Measurements from ENCODE around the gene ANKRD11. TPM values are rescaled to one million over a fixed set of nuclear protein-coding genes. Genes with fewer than 3 reads are reported as not detected.

The ANKRD11 gene
- total RNA-seq (100 to 1,000 TPM in 1 of 2 donors, 10 to 100 TPM in 1; 98.2 to 123 TPM), polyA plus RNA-seq (ENCODE audit: insufficient read length in 6 of 6) (100 to 1,000 TPM in 2 of 6 donors, 10 to 100 TPM in 4; 90.7 to 120 (median 98.2) TPM)
- long read RNA-seq, donor 1, transcript ANKRD11-219 (1 exons, 2,239 nt) = major isoform, 15 of 27 reads
- long read RNA-seq, donor 1, partial matches to known transcripts = 9 of 27 reads
- long read RNA-seq, donor 1, other reads (novel, unspliced or antisense) = 0 of 27 reads
- long read RNA-seq, donor 2, transcript ANKRD11-219 (1 exons, 2,239 nt) = major isoform, 13 of 36 reads
- long read RNA-seq, donor 2, partial matches to known transcripts = 21 of 36 reads
- long read RNA-seq, donor 2, other reads (novel, unspliced or antisense) = 0 of 36 reads
- long read RNA-seq, donor 3, partial matches to known transcripts = 5 of 9 reads
- long read RNA-seq, donor 3, other reads (novel, unspliced or antisense) = 0 of 9 reads
- long read RNA-seq, donor 4, partial matches to known transcripts = 1 of 4 reads
- long read RNA-seq, donor 4, other reads (novel, unspliced or antisense) = 3 of 4 reads
- long read RNA-seq, donor 5, transcript ANKRD11-219 (1 exons, 2,239 nt) = major isoform, 10 of 45 reads
- long read RNA-seq, donor 5, partial matches to known transcripts = 31 of 45 reads
- long read RNA-seq, donor 5, other reads (novel, unspliced or antisense) = 0 of 45 reads
- long read RNA-seq, donor 6, partial matches to known transcripts = 10 of 15 reads
- long read RNA-seq, donor 6, other reads (novel, unspliced or antisense) = 0 of 15 reads
- long read RNA-seq, donor 7, full-length matches to known transcripts = 2 of 2 reads
- long read RNA-seq, donor 7, partial matches to known transcripts = 0 of 2 reads
- long read RNA-seq, donor 7, other reads (novel, unspliced or antisense) = 0 of 2 reads
- long read RNA-seq, donor 8, transcript ANKRD11-219 (1 exons, 2,239 nt) = major isoform, 7 of 69 reads
- long read RNA-seq, donor 8, partial matches to known transcripts = 59 of 69 reads
- long read RNA-seq, donor 8, other reads (novel, unspliced or antisense) = 0 of 69 reads
- long read RNA-seq, donor 9, partial matches to known transcripts = 0 of 1 reads
- long read RNA-seq, donor 9, other reads (novel, unspliced or antisense) = 0 of 1 reads
- long read RNA-seq, donor 10, partial matches to known transcripts = 1 of 11 reads
- long read RNA-seq, donor 10, other reads (novel, unspliced or antisense) = 10 of 11 reads
- long read RNA-seq, donor 11 = 0 reads
- long read RNA-seq, donor 12, transcript ANKRD11-219 (1 exons, 2,239 nt) = major isoform, 6 of 6,901 reads
- long read RNA-seq, donor 12, partial matches to known transcripts = 2,725 of 6,901 reads
- long read RNA-seq, donor 12, other reads (novel, unspliced or antisense) = 4,170 of 6,901 reads

DNA sequence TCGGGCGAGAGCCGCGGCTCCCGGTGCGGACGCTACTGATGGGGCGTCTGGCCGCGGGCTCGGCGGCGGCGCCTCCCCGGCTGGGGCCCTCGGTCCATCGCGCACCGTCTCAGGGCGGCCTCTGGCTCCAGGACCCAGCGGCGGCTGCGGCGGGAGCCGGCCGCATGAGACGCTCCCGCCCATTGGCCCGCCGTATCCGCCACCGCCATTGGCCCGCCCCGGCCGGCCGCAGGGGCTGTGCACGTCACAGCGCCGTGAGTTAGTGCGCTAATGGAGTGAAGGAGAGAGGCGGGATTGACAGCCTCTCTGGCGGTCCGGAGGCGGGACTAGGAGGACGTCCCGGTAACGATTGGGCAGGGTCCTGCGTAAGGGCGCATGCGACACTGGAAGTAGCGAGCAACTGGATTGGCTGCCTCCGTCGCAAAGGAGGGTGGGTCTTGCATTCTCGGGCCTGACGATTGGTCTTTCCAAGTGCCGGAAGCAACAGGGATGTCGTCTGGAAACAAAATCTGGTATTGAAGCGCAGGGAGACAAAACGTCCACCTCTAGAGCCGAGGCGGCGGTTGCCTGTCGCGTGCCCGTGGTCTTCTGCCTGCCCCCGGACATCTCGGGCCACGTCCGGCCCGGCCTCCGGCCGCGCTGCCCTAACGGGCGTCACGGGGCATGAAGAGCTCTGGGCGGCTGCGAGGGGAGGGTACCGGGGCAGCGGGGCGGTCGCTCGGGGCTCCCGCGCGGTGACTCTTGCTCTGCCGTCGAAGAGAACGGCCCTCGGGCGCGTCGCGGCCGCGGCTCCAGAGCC, at the start of gene ANKRD11:
Gene ANKRD11 (minus strand): TSS at position 123 of the 799 bp plus-strand sequence. CDS start 173,542 bp downstream, outside the sequence.
- H3K4me1 ChIP-seq = peaks cover 23 to 58% of the 10 kb centered on the region in 2 donors
- peaks cover 0 to 7% of the 10 kb centered on the region in 2 donors for H3K36me3 ChIP-seq
- intact Hi-C loops (cut with DNase I) = no loop called here
- peak within 1 kb of the TSS; percentile 88 to 89 for H3K4me3 ChIP-seq
- peak within 1 kb of the TSS; percentile 94 to 99 for H3K27ac ChIP-seq
- no peaks in the 10 kb centered on the region for H3K27me3 ChIP-seq
- no peaks in the 10 kb centered on the region for H3K9me3 ChIP-seq
- TF ChIP-seq CTCF (IDR thresholded peaks at IDR 0.05) = peak in 1 of 2 donors; percentile 15
- peak; percentile 97 to 100 (median 99) for DNase-seq
- ATAC-seq = peak; percentile 96

DNA sequence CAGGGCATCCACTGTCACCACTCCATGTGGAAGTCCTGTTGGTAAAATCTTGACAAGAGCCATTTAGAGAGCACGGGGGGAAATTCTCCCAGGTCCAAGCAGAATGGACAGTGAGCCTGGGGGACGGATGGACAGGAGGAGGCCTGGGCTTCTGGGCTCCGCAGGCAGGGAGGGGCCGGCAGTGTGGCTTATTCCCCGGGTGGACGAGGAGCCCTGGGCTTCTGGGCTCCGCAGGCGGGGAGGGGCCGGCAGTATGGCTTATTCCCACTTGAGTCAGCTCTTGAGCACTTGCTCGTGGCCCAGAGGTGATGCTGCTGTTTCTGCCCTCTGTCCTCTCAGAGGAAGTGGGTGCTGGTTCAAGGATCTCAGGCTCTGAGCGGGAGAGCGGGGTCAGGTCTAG, 47.9 kb upstream of the ANKRD11 start:
- ATAC-seq (no peak), DNase-seq (no peak)
- H3K27me3 ChIP-seq = no peaks in the 10 kb centered on the region
- peaks cover 0 to 20% of the 10 kb centered on the region in 2 donors for H3K4me1 ChIP-seq
- no peaks in the 10 kb centered on the region for H3K9me3 ChIP-seq
- H3K36me3 ChIP-seq = peaks cover 0 to 73% of the 10 kb centered on the region in 2 donors
- H3K4me3 ChIP-seq = no peak overlapping the region
- no peak for TF ChIP-seq CTCF (IDR thresholded peaks at IDR 0.05)
- H3K27ac ChIP-seq = no peak overlapping the region
- intact Hi-C loops (cut with DNase I) = no loop called here

DNA sequence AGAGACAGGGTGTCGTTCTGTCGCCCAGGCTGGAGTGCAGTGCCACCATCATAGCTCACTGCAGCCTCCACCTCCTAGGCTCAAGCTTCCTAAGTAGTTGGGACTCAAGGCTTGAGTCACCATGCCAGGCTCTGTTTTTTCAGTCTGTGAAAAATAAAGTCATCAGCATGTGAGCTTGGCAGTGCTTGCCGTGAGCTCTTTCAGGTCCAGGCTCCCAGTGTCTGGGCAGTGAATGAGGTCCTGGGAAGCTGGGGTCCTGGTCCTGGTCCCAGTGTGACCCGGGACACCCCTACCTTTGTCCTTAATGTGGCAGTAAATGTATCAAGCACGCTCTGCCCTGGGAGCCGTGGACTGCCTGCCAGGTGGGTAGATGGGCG, 47.2 kb upstream of the ANKRD11 start:
- H3K36me3 ChIP-seq = peaks cover 0 to 80% of the 10 kb centered on the region in 2 donors
- peaks cover 0 to 20% of the 10 kb centered on the region in 2 donors for H3K4me1 ChIP-seq
- intact Hi-C loops (cut with DNase I) = no loop called here
- no peak overlapping the region for H3K4me3 ChIP-seq
- H3K27ac ChIP-seq = no peak overlapping the region
- no peak for ATAC-seq
- no peak for DNase-seq
- H3K9me3 ChIP-seq = no peaks in the 10 kb centered on the region
- no peak for TF ChIP-seq CTCF (IDR thresholded peaks at IDR 0.05)
- H3K27me3 ChIP-seq = no peaks in the 10 kb centered on the region

GRCh38 chr16:89536886-89537548, 46.7 kb upstream of the ANKRD11 start:
- Histone ChIP-seq H3K4me3 (no peak overlapping the region), H3K36me3 (peaks cover 0 to 80% of the 10 kb centered on the region in 2 donors), H3K27ac (no peak overlapping the region), H3K27me3 (no peaks in the 10 kb centered on the region), H3K9me3 (no peaks in the 10 kb centered on the region), H3K4me1 (peaks cover 0 to 20% of the 10 kb centered on the region in 2 donors)
- intact Hi-C loops (cut with DNase I) = no loop called here
- ATAC-seq = no peak
- DNase-seq = no peak
- TF ChIP-seq CTCF (IDR thresholded peaks at IDR 0.05) = no peak

Measured in left lung (tissue), 14 donors.